H1 (cell line): ENCODE measurements around the gene ANAPC2. TPM values are rescaled to one million over a fixed set of nuclear protein-coding genes. Genes with fewer than 3 reads are reported as not detected.

Experiments used
- CTCF ChIA-PET: fragments of 300-600 bp; sonication (Branson Sonifier 250); formaldehyde crosslinking; loops from one replicate; lab custom pipeline; 2021; ENCODE audit not compliant: partially characterized antibody; lab: Charles Lee
- POLR2A ChIA-PET: fragments of 300-600 bp; sonication (Branson Sonifier 250); formaldehyde crosslinking; loops from one replicate; lab custom pipeline; 2021; ENCODE audit warnings: inconsistent platforms; ENCODE audit not compliant: partially characterized antibody; lab: Charles Lee
- DNase-seq, 2 experiments: peaks; one replicate each; pipeline versions ENCODE4 v3.0.0 to v3.0.0-alpha.2; 2010 to 2022; ENCODE audit warnings: low spot score in 2 of 2, low read depth in 1 of 2, mixed read lengths in 1 of 2
- FAIRE-seq: peaks from 2 replicates; lab custom pipeline; 2011; peaks lifted over from hg19 to GRCh38; lab: Jason Lieb, UNC
- H2AFZ ChIP-seq: 2 replicates; pipeline ENCODE4 v1.8.1; 2012; ENCODE audit warnings: low read length, inconsistent platforms
- H2AK5ac ChIP-seq: 2 replicates; pipeline ENCODE4 v1.6.1; 2013; ENCODE audit warnings: low read depth, low read length
- H2BK120ac ChIP-seq: replicated peaks from 2 replicates; pipeline ENCODE3; 2013; ENCODE audit warnings: low read depth, low read length, inconsistent platforms
- H2BK12ac ChIP-seq: 2 replicates; pipeline ENCODE4 v1.6.1; 2013; ENCODE audit warnings: low read depth, low read length
- H2BK15ac ChIP-seq: 2 replicates; pipeline ENCODE4 v1.6.1; 2013; ENCODE audit warnings: low read length
- H2BK20ac ChIP-seq: 2 replicates; pipeline ENCODE4 v1.6.1; 2013; ENCODE audit warnings: low read length
- H2BK5ac ChIP-seq: 2 replicates; pipeline ENCODE4 v1.6.1; 2013; ENCODE audit warnings: low read depth, low read length
- H3K14ac ChIP-seq: 2 replicates; pipeline ENCODE4 v1.6.1; 2013; ENCODE audit warnings: inconsistent platforms; ENCODE audit not compliant: insufficient read length
- H3K18ac ChIP-seq: 2 replicates; pipeline ENCODE4 v1.6.1; 2013; ENCODE audit warnings: low read length; ENCODE audit errors: extremely low read depth
- H3K23ac ChIP-seq: 2 replicates; pipeline ENCODE4 v1.6.1; 2013; ENCODE audit warnings: inconsistent platforms; ENCODE audit not compliant: insufficient read length
- H3K23me2 ChIP-seq: 2 replicates; pipeline ENCODE4 v1.6.1; 2013; ENCODE audit warnings: low read depth, low read length
- H3K27ac ChIP-seq: 2 replicates; pipeline ENCODE4 v1.6.1; 2011; ENCODE audit warnings: low read depth, low read length, inconsistent platforms
- H3K27me3 ChIP-seq, 4 experiments: replicated peaks in 1 of 4; 1 replicate in 1 of 4; 2 replicates in 3 of 4; pipeline versions ENCODE4 v1.6.1 to v1.8.1; 2011 to 2013; ENCODE audit warnings: low read length in 3 of 4, mild to moderate bottlenecking in 3 of 4, inconsistent platforms in 2 of 4, mixed read lengths in 2 of 4, moderate library complexity in 1 of 4; ENCODE audit not compliant: control insufficient read depth in 3 of 4, insufficient read depth in 3 of 4; ENCODE audit errors: extremely low read depth in 1 of 4
- H3K36me3 ChIP-seq, 4 experiments: 2 replicates each; pipeline versions ENCODE4 v1.6.1 to v1.8.1; 2011 to 2013; ENCODE audit warnings: mild to moderate bottlenecking in 4 of 4, low read length in 3 of 4, moderate library complexity in 2 of 4, control low read depth in 1 of 4, inconsistent platforms in 1 of 4; ENCODE audit not compliant: insufficient read depth in 4 of 4, control insufficient read depth in 2 of 4
- H3K4ac ChIP-seq: replicated peaks from 2 replicates; pipeline ENCODE3; 2013; ENCODE audit warnings: low read length, low read depth, mixed read lengths, inconsistent platforms; ENCODE audit not compliant: insufficient read length
- H3K4me1 ChIP-seq, 4 experiments: replicated peaks in 1 of 4; 1 replicate in 1 of 4; 2 replicates in 3 of 4; pipeline versions ENCODE4 v1.6.1 to v1.8.1; 2011 to 2013; ENCODE audit warnings: low read length in 3 of 4, inconsistent platforms in 2 of 4, mixed read lengths in 1 of 4; ENCODE audit not compliant: insufficient read depth in 4 of 4, control insufficient read depth in 3 of 4
- H3K4me2 ChIP-seq, 2 experiments: 2 replicates each; pipeline versions ENCODE4 v1.6.1 to v1.8.1; 2011 to 2013; ENCODE audit warnings: low read depth in 2 of 2, low read length in 2 of 2, control low read depth in 1 of 2, inconsistent platforms in 1 of 2, mild to moderate bottlenecking in 1 of 2; ENCODE audit not compliant: insufficient read depth in 1 of 2
- H3K4me3 ChIP-seq, 4 experiments: fragments of 200-600, 300-600 bp in 1 of 4; sonication (generic), shearing (Covaris generic), sonication (Bioruptor Twin) in 1 of 4; 2 replicates each; pipeline versions ENCODE4 v1.5.1 to v1.8.1; 2011 to 2016; ENCODE audit warnings: low read length in 4 of 4, low read depth in 3 of 4, control low read depth in 2 of 4, inconsistent platforms in 2 of 4, mild to moderate bottlenecking in 2 of 4, mixed read lengths in 1 of 4, moderate library complexity in 1 of 4; ENCODE audit not compliant: insufficient read depth in 2 of 4; ENCODE audit errors: extremely low read depth in 1 of 4
- H3K56ac ChIP-seq: replicated peaks from 2 replicates; pipeline ENCODE3; 2013; ENCODE audit warnings: low read depth, mild to moderate bottlenecking, mixed read lengths, low read length, inconsistent platforms; ENCODE audit not compliant: insufficient read length
- H3K79me1 ChIP-seq: 2 replicates; pipeline ENCODE4 v1.6.1; 2013; ENCODE audit warnings: low read depth, low read length, control low read depth
- H3K79me2 ChIP-seq, 2 experiments: 2 replicates each; pipeline versions ENCODE4 v1.6.1 to v1.8.1; 2012 to 2013; ENCODE audit warnings: low read length in 2 of 2, mild to moderate bottlenecking in 2 of 2, inconsistent platforms in 1 of 2; ENCODE audit not compliant: insufficient read depth in 2 of 2, control insufficient read depth in 1 of 2
- H3K9ac ChIP-seq, 4 experiments: replicated peaks in 1 of 4; 1 replicate in 1 of 4; 2 replicates in 3 of 4; pipeline versions ENCODE4 v1.6.1 to v1.8.1; 2011 to 2013; ENCODE audit warnings: low read depth in 3 of 4, low read length in 3 of 4, control low read depth in 2 of 4, mild to moderate bottlenecking in 2 of 4, moderate library complexity in 2 of 4, inconsistent platforms in 1 of 4; ENCODE audit errors: extremely low read depth in 1 of 4
- H3K9me3 ChIP-seq, 2 experiments: 2 replicates each; pipeline versions ENCODE4 v1.6.1 to v1.8.1; 2012 to 2013; ENCODE audit warnings: mild to moderate bottlenecking in 2 of 2, moderate library complexity in 2 of 2, control low read depth in 1 of 2, inconsistent platforms in 1 of 2, low read depth in 1 of 2, low read length in 1 of 2, mixed read lengths in 1 of 2; ENCODE audit not compliant: insufficient read depth in 2 of 2
- H4K20me1 ChIP-seq, 2 experiments: replicated peaks in 1 of 2; 2 replicates each; pipeline versions ENCODE3 to v1.8.1; 2011 to 2013; ENCODE audit warnings: inconsistent platforms in 2 of 2, low read length in 2 of 2, mild to moderate bottlenecking in 1 of 2; ENCODE audit not compliant: insufficient read depth in 2 of 2, control insufficient read depth in 1 of 2
- H4K5ac ChIP-seq: 2 replicates; pipeline ENCODE4 v1.6.1; 2013; ENCODE audit warnings: low read length, low read depth, mixed read lengths, inconsistent platforms; ENCODE audit not compliant: insufficient read length
- H4K8ac ChIP-seq: 2 replicates; pipeline ENCODE4 v1.8.0; 2013; ENCODE audit warnings: mild to moderate bottlenecking, moderate library complexity, low read length, inconsistent platforms; ENCODE audit not compliant: insufficient read depth; ENCODE audit errors: extremely low read depth
- H4K91ac ChIP-seq: replicated peaks from 2 replicates; pipeline ENCODE3; 2013; ENCODE audit warnings: low read length, mixed read lengths, inconsistent platforms; ENCODE audit not compliant: insufficient read length
- GTF2F1 ChIP-seq: IDR thresholded peaks from 2 replicates; pipeline ENCODE4 v1.6.1; 2012; ENCODE audit warnings: low read depth, low read length, improper control_type of control experiment, borderline replicate concordance
- KDM4A ChIP-seq: IDR thresholded peaks from one replicate; pipeline ENCODE4 v1.7.1; 2012; ENCODE audit warnings: low read depth, mild to moderate bottlenecking, moderate library complexity, low read length, inconsistent platforms; ENCODE audit not compliant: severe bottlenecking
- NANOG ChIP-seq: IDR thresholded peaks from 2 replicates; pipeline ENCODE4 v1.6.1; 2011; ENCODE audit warnings: low read length, low read depth, mild to moderate bottlenecking, inconsistent platforms; ENCODE audit not compliant: insufficient read depth, poor library complexity, severe bottlenecking
- NRF1 ChIP-seq: IDR thresholded peaks from 2 replicates; pipeline ENCODE4 v1.6.1; 2011; ENCODE audit warnings: mild to moderate bottlenecking, low read depth, low read length, improper control_type of control experiment
- POLR2A ChIP-seq, 2 experiments: IDR thresholded peaks; 1 replicate in 1 of 2; 2 replicates in 1 of 2; pipeline ENCODE4 v1.6.1; 2011; ENCODE audit warnings: low read depth in 2 of 2, low read length in 2 of 2, mild to moderate bottlenecking in 2 of 2; ENCODE audit errors: control extremely low read depth in 1 of 2
- RBBP5 ChIP-seq: IDR thresholded peaks from 2 replicates; pipeline ENCODE4 v1.7.1; 2012; ENCODE audit warnings: low read depth, mild to moderate bottlenecking, inconsistent platforms, low read length, moderate library complexity, borderline replicate concordance
- RFX5 ChIP-seq: IDR thresholded peaks from 2 replicates; pipeline ENCODE4 v1.6.1; 2011; ENCODE audit warnings: low read depth, low read length, improper control_type of control experiment, borderline replicate concordance
- RNF2 ChIP-seq: fragments of 200-900, 300-1000 bp; sonication (generic); IDR thresholded peaks from 2 replicates; pipeline ENCODE4 v1.7.1; 2016; ENCODE audit warnings: borderline replicate concordance, low read depth, mild to moderate bottlenecking, antibody characterized with exemption, low read length; ENCODE audit not compliant: poor library complexity, severe bottlenecking; ENCODE audit errors: missing control alignments
- SP2 ChIP-seq: IDR thresholded peaks from 2 replicates; pipeline ENCODE4 v1.6.1; 2012; ENCODE audit warnings: mild to moderate bottlenecking, low read length, inconsistent platforms
- TAF7 ChIP-seq: optimal IDR thresholded peaks from 2 replicates; pipeline ENCODE3; 2011; ENCODE audit warnings: low read depth, mild to moderate bottlenecking, inconsistent platforms, low read length, moderate library complexity, borderline replicate concordance
- WGBS, 2 experiments: shearing (Covaris generic) in 1 of 2; methylation state at CpG; one replicate each; pipeline versions ENCODE4 v1.1.6 to v1.1.7; 2013 to 2015; ENCODE audit warnings: low lambda C conversion rate in 2 of 2, mixed read lengths in 2 of 2, inconsistent platforms in 1 of 2, low coverage in 1 of 2, missing lambda C conversion rate in 1 of 2; ENCODE audit not compliant: insufficient replicate concordance in 2 of 2, insufficient coverage in 1 of 2, insufficient read length in 1 of 2; ENCODE audit errors: extremely low coverage in 1 of 2, missing lambda C conversion rate in 1 of 2; 5-methylcytosine and 5-hydroxymethylcytosine counted together
- polyA plus RNA-seq, 7 experiments: library from polyadenylated mRNA; depleted of rRNA in 3 of 7; stranded (reverse) in 5 of 7; unstranded in 2 of 7; fragments of >200 nt in 5 of 7; fragments of 200-250 nt in 2 of 7; gene quantifications; 1 replicate in 5 of 7; 2 replicates in 1 of 7; 4 replicates in 1 of 7; pipeline versions ENCODE4 v1.2.1 to v1.2.3, GENCODE V29; 2011 to 2013; ENCODE audit warnings: missing spikeins in 2 of 7, mixed read lengths in 2 of 7
- total RNA-seq: library from RNA; stranded (reverse); fragmentation: NEBNext Ultra II Directional; extraction: Animal tissue kit (Norgen Biotek cat#: 25700); gene quantifications from 2 replicates; pipeline ENCODE4 v1.2.1, GENCODE V29; 2021

Gene ANAPC2
- total and polyA plus RNA-seq, 2 of the 8 experiments (the other 6 are each of a cell fraction or from before 2014, with no cell fraction given): 30.2 to 37.7 TPM

GRCh38 chr9:137156567-137157375 lies 31.6 kb downstream of the ANAPC2 start:
- H2AK5ac ChIP-seq: no peak overlapping the region
- H3K9me3 ChIP-seq: peaks cover 0 to 7% of the 10 kb centered on the region in 2 experiments; a peak in 3 of 4 replicates
- H3K36me3 ChIP-seq: no peaks in the 10 kb centered on the region; a peak in 1 of 8 replicates
- no peak overlapping the region for H2BK120ac ChIP-seq
- H4K20me1 ChIP-seq: peaks cover 3 to 30% of the 10 kb centered on the region in 2 experiments
- ChIA-PET POLR2A (interaction anchor here (0.9 to 2.9 kb wide), 4 partner anchors 12 to 86 kb away, joined by 3 to 7 read pairs (median 3); partner anchors contain the start of genes ANAPC2 and LRRC26), CTCF (interaction anchor here (0.6 to 1.6 kb wide), 8 partner anchors 11 to 122 kb away, joined by 3 to 6 read pairs (median 4); no protein-coding TSS in a partner anchor)
- H3K23me2 ChIP-seq: peaks cover 9% of the 10 kb centered on the region
- FAIRE-seq (no peak), DNase-seq (peak in 1 of 2 experiments; percentile 88)
- no peak overlapping the region for H3K56ac ChIP-seq
- H3K27ac ChIP-seq: no peak overlapping the region
- no peaks in the 10 kb centered on the region for H3K79me1 ChIP-seq
- H3K79me2 ChIP-seq: no peaks in the 10 kb centered on the region; a peak in 1 of 4 replicates
- H4K8ac ChIP-seq: no peak overlapping the region; the same call in 1 of the 2 replicates
- H2AFZ ChIP-seq: peak overlapping the region; percentile 10; the same call in 1 of the 2 replicates
- peak overlapping the region; percentile 81; the same call in 1 of the 2 replicates for H2BK15ac ChIP-seq
- no peak overlapping the region for H2BK20ac ChIP-seq
- H3K23ac ChIP-seq: no peak overlapping the region
- H3K27me3 ChIP-seq: peaks cover 32 to 68% (median 66%) of the 10 kb centered on the region in 4 experiments
- H2BK5ac ChIP-seq: no peak overlapping the region; the same call in 1 of the 2 replicates
- H4K5ac ChIP-seq: no peak overlapping the region
- peaks cover 0 to 10% (median 6%) of the 10 kb centered on the region in 4 experiments; a peak in 5 of 7 replicates for H3K4me1 ChIP-seq
- peak overlapping the region; percentile 75 to 78 for H3K4me2 ChIP-seq
- no peak overlapping the region for H3K4ac ChIP-seq
- H3K4me3 ChIP-seq: peak overlapping the region; percentile 32 to 58 (median 49)
- no peak overlapping the region for H4K91ac ChIP-seq
- peak overlapping the region; percentile 68; the same call in 1 of the 2 replicates for H2BK12ac ChIP-seq
- H3K9ac ChIP-seq: 0 out of 7 replicates have a peak overlapping the region, but pooled peaks of 1 of the 4 experiments have one; percentile 10
- no peak overlapping the region; the same call in 1 of the 2 replicates for H3K18ac ChIP-seq
- H3K14ac ChIP-seq: no peak overlapping the region
- WGBS, 2 experiments: 13% methylated on average over 39 of the region's 65 CpGs; no CpG with 5 or more reads in 1 of the 2 experiments
- TF ChIP-seq NANOG (no peak), TAF7 (no peak), RBBP5 (peak; percentile 37; the same call in 1 of the 2 replicates), KDM4A (peak; percentile 92), NRF1 (no peak), POLR2A (IDR thresholded peaks at IDR 0.05; ENCODE audit: control extremely low read depth in 1 of 2, low read depth in 2 of 2, low read length in 2 of 2) (no peak), RNF2 (no peak), RFX5 (no peak), GTF2F1 (no peak), SP2 (no peak)
